GM23338 (cell line): ENCODE results near the gene RBBP7. TPM values are rescaled to one million over a fixed set of nuclear protein-coding genes. Genes with fewer than 3 reads are reported as not detected.

Source experiments
- polyA plus RNA-seq: library from polyadenylated mRNA; unstranded; fragments of >200 nt; fragmentation: Nextera tagmentation; extraction: Ambion mirVana; gene quantifications from 2 replicates; pipeline ENCODE4 v1.2.1, GENCODE V29; 2016
- small RNA-seq: library from RNA; depleted of rRNA; stranded (forward); fragments of <200 nt; gene quantifications from one replicate; pipeline ENCODE3, GENCODE V24; 2014; ENCODE audit warnings: low replicate concordance
- total RNA-seq: library from RNA; depleted of rRNA; stranded (reverse); fragments of >200 nt; shearing (Covaris generic); gene quantifications from 2 replicates; pipeline ENCODE4 v1.2.3, GENCODE V29; 2014; rRNA removed

RBBP7 gene
- total and polyA plus RNA-seq, 2 experiments from 2014 or later, result 111 to 167 TPM

Small RNAs within 50 kb of the gene (small RNA-seq; reads per million reads assigned to genes)
- gene RF00019 (not detected), gene RNU4-6P (not detected), gene RPL12P49 (not detected)

Other genes starting within 250 kb of the RBBP7 start
- gene S100G, start 220.2 kb downstream of the RBBP7 start, total RNA-seq, result not detected in 2 replicates
- gene S100G, start 220.2 kb downstream of the RBBP7 start, polyA plus RNA-seq, result not detected in 2 replicates
- 35.5 and 36.6 TPM in 2 replicates for gene CTPS2, start 157.7 kb downstream of the RBBP7 start, total RNA-seq
- gene CTPS2, start 157.7 kb downstream of the RBBP7 start, polyA plus RNA-seq, result 10.4 and 16.4 TPM in 2 replicates
- gene SYAP1, start 150.8 kb downstream of the RBBP7 start, total RNA-seq, result 18.0 and 19.3 TPM in 2 replicates
- 46.7 and 48.3 TPM in 2 replicates for gene SYAP1, start 150.8 kb downstream of the RBBP7 start, polyA plus RNA-seq
- gene TXLNG, start 83.9 kb downstream of the RBBP7 start, total RNA-seq, result 44.8 and 48.4 TPM in 2 replicates
- 35.3 and 45.3 TPM in 2 replicates for gene TXLNG, start 83.9 kb downstream of the RBBP7 start, polyA plus RNA-seq
- 2.6 and 4.4 TPM in 2 replicates for gene REPS2, start 76.3 kb upstream of the RBBP7 start, total RNA-seq
- 1.2 and 2.2 TPM in 2 replicates for gene REPS2, start 76.3 kb upstream of the RBBP7 start, polyA plus RNA-seq